Measurements from ENCODE around the gene OR51G1.

The OR51G1 gene

DNA sequence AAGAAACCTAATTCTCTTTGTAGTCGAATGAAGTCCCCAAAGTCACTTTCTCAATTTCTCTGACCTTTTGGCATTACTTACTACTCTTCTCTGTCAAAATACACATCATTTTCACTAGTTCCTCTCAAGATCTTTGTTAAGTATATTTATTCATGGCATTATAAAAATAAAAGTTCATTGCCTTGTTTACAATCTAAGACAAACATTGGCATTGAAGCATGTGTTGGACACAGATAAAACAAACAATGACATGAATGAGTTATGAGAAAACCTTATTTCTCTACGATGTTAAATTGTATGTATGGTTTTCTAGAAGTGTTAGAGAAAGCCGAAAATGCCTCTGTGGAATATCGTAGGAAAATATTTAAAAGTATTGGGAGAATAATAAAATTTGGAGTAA is 8.6 kb upstream of the OR51G1 start (continued):
- TF ChIP-seq ZFP3 (CRISPR knock-in tag; IDR thresholded peaks at IDR 0.05) (no peak), TCF4 (CRISPR knock-in tag; IDR thresholded peaks at IDR 0.05; ENCODE audit: borderline replicate concordance) (no peak), ZNF8 (CRISPR knock-in tag; IDR thresholded peaks at IDR 0.05) (no peak), ZNF70 (CRISPR knock-in tag; IDR thresholded peaks at IDR 0.05) (no peak), ARNTL (CRISPR knock-in tag; IDR thresholded peaks at IDR 0.05; ENCODE audit: borderline replicate concordance, low read depth) (no peak)

DNA sequence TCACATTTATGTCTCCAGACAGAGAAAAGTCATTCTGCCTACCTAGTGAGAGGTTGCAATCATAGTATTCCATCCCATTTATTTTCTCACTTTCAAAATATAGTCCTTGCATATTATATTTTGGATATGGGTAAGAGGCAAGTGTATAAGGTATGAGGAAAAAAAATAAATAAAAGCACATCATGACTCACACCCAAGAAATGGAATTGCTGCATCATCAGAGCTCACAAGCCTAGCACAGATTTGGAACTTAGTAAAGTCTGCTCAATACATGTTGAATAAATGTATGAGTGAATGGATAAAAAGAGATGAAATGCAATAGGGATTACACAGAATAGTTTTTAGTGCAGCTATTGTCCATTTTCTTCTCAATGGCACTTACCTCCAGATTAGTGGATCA is 2.5 kb upstream of the OR51G1 start:
- TF ChIP-seq SNAI2 (CRISPR knock-in tag; IDR thresholded peaks at IDR 0.05) (no peak), TCF4 (CRISPR knock-in tag; IDR thresholded peaks at IDR 0.05; ENCODE audit: borderline replicate concordance) (no peak), RARB (CRISPR knock-in tag; IDR thresholded peaks at IDR 0.05) (no peak), TOX (CRISPR knock-in tag; IDR thresholded peaks at IDR 0.05; ENCODE audit: borderline replicate concordance) (no peak), ZNF565 (CRISPR knock-in tag; conservative IDR thresholded peaks at IDR 0.05; ENCODE audit: low read depth) (no peak)
- no peak for ATAC-seq

DNA sequence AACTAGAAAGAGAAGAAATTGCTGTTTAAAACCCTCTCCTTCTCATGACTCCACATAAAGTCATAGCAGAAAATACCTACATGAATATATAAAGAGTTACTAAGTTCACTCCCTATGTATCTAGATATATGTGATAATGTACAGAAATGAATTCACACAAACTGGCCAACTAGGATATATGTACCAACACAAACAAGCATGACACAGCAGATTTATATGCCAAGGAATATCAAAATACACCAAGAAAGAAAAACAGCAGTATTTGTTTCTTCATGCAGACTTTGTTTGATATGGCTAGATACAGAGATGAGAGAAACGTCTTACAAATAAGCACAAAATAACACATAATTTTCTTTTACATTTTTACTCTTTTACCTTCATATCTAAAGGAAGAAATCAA is 1.8 kb downstream of the OR51G1 start:
- TF ChIP-seq, protein P1, sequence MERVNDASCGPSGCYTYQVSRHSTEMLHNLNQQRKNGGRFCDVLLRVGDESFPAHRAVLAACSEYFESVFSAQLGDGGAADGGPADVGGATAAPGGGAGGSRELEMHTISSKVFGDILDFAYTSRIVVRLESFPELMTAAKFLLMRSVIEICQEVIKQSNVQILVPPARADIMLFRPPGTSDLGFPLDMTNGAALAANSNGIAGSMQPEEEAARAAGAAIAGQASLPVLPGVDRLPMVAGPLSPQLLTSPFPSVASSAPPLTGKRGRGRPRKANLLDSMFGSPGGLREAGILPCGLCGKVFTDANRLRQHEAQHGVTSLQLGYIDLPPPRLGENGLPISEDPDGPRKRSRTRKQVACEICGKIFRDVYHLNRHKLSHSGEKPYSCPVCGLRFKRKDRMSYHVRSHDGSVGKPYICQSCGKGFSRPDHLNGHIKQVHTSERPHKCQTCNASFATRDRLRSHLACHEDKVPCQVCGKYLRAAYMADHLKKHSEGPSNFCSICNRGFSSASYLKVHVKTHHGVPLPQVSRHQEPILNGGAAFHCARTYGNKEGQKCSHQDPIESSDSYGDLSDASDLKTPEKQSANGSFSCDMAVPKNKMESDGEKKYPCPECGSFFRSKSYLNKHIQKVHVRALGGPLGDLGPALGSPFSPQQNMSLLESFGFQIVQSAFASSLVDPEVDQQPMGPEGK (CRISPR knock-in tag; IDR thresholded peaks at IDR 0.05; ENCODE audit: borderline replicate concordance), result no peak
- no peak for TF ChIP-seq ZC3H10 (CRISPR knock-in tag; IDR thresholded peaks at IDR 0.05)
- TF ChIP-seq ISL1 (CRISPR knock-in tag; IDR thresholded peaks at IDR 0.05), result no peak
- no peak for TF ChIP-seq ZFP30 (CRISPR knock-in tag; IDR thresholded peaks at IDR 0.05)
- TF ChIP-seq ESRRG (CRISPR knock-in tag; IDR thresholded peaks at IDR 0.05), result no peak
- TF ChIP-seq CSDC2 (CRISPR knock-in tag; IDR thresholded peaks at IDR 0.05), result no peak
- no peak for TF ChIP-seq ZNF8 (CRISPR knock-in tag; IDR thresholded peaks at IDR 0.05)
- no peak for TF ChIP-seq PPARA (CRISPR knock-in tag; IDR thresholded peaks at IDR 0.05; ENCODE audit: borderline replicate concordance)
- no peak for TF ChIP-seq GLIS3 (CRISPR knock-in tag; IDR thresholded peaks at IDR 0.05)
- TF ChIP-seq, protein P2, sequence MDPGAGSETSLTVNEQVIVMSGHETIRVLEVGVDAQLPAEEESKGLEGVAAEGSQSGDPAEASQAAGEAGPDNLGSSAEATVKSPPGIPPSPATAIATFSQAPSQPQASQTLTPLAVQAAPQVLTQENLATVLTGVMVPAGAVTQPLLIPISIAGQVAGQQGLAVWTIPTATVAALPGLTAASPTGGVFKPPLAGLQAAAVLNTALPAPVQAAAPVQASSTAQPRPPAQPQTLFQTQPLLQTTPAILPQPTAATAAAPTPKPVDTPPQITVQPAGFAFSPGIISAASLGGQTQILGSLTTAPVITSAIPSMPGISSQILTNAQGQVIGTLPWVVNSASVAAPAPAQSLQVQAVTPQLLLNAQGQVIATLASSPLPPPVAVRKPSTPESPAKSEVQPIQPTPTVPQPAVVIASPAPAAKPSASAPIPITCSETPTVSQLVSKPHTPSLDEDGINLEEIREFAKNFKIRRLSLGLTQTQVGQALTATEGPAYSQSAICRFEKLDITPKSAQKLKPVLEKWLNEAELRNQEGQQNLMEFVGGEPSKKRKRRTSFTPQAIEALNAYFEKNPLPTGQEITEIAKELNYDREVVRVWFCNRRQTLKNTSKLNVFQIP (CRISPR knock-in tag; IDR thresholded peaks at IDR 0.05; ENCODE audit: borderline replicate concordance, low read depth), result no peak
- TF ChIP-seq ZNF565 (CRISPR knock-in tag; conservative IDR thresholded peaks at IDR 0.05; ENCODE audit: low read depth), result no peak
- TF ChIP-seq, protein P3, sequence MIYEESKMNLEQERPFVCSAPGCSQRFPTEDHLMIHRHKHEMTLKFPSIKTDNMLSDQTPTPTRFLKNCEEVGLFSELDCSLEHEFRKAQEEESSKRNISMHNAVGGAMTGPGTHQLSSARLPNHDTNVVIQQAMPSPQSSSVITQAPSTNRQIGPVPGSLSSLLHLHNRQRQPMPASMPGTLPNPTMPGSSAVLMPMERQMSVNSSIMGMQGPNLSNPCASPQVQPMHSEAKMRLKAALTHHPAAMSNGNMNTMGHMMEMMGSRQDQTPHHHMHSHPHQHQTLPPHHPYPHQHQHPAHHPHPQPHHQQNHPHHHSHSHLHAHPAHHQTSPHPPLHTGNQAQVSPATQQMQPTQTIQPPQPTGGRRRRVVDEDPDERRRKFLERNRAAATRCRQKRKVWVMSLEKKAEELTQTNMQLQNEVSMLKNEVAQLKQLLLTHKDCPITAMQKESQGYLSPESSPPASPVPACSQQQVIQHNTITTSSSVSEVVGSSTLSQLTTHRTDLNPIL (CRISPR knock-in tag; IDR thresholded peaks at IDR 0.05; ENCODE audit: low read depth), result no peak
- TF ChIP-seq BACH2 (CRISPR knock-in tag; IDR thresholded peaks at IDR 0.05; ENCODE audit: borderline replicate concordance), result no peak
- TF ChIP-seq TOX (CRISPR knock-in tag; IDR thresholded peaks at IDR 0.05; ENCODE audit: borderline replicate concordance), result no peak
- no peak for TF ChIP-seq ZFP3 (CRISPR knock-in tag; IDR thresholded peaks at IDR 0.05)
- TF ChIP-seq, protein P4, sequence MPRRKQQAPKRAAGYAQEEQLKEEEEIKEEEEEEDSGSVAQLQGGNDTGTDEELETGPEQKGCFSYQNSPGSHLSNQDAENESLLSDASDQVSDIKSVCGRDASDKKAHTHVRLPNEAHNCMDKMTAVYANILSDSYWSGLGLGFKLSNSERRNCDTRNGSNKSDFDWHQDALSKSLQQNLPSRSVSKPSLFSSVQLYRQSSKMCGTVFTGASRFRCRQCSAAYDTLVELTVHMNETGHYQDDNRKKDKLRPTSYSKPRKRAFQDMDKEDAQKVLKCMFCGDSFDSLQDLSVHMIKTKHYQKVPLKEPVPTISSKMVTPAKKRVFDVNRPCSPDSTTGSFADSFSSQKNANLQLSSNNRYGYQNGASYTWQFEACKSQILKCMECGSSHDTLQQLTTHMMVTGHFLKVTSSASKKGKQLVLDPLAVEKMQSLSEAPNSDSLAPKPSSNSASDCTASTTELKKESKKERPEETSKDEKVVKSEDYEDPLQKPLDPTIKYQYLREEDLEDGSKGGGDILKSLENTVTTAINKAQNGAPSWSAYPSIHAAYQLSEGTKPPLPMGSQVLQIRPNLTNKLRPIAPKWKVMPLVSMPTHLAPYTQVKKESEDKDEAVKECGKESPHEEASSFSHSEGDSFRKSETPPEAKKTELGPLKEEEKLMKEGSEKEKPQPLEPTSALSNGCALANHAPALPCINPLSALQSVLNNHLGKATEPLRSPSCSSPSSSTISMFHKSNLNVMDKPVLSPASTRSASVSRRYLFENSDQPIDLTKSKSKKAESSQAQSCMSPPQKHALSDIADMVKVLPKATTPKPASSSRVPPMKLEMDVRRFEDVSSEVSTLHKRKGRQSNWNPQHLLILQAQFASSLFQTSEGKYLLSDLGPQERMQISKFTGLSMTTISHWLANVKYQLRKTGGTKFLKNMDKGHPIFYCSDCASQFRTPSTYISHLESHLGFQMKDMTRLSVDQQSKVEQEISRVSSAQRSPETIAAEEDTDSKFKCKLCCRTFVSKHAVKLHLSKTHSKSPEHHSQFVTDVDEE (CRISPR knock-in tag; IDR thresholded peaks at IDR 0.05), result no peak
- TF ChIP-seq OSR1 (CRISPR knock-in tag; IDR thresholded peaks at IDR 0.05), result no peak
- TF ChIP-seq SNAI2 (CRISPR knock-in tag; IDR thresholded peaks at IDR 0.05), result no peak
- ATAC-seq, result no peak

DNA sequence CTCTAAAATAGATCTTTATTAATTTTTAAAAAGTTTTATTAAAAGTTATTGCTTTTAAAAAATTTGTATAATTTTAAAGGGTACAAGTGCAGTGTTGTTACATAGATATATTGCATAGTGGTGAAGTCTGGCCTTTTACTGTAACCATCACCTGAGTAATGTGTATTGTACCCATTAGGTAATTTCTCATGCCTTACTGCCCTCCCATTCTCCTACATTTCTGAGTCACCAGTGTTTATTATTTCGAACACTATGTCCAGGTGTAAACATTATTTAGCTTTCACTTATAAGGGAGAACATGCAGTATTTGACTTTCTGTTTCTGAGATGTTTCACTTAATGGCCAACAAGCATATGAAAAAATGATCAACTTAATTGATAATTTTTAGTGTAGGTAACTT is 2.3 kb downstream of the OR51G1 start:
- no peak for ATAC-seq
- TF ChIP-seq ZNF565 (CRISPR knock-in tag; conservative IDR thresholded peaks at IDR 0.05; ENCODE audit: low read depth) (no peak), ESRRG (CRISPR knock-in tag; IDR thresholded peaks at IDR 0.05) (no peak), ZNF8 (CRISPR knock-in tag; IDR thresholded peaks at IDR 0.05) (no peak), ZFP30 (CRISPR knock-in tag; IDR thresholded peaks at IDR 0.05) (no peak), ZNF70 (CRISPR knock-in tag; IDR thresholded peaks at IDR 0.05) (no peak), ZFP3 (CRISPR knock-in tag; IDR thresholded peaks at IDR 0.05) (no peak), BACH2 (CRISPR knock-in tag; IDR thresholded peaks at IDR 0.05; ENCODE audit: borderline replicate concordance) (no peak), ZC3H10 (CRISPR knock-in tag; IDR thresholded peaks at IDR 0.05) (no peak)
- TF ChIP-seq, protein P3 (CRISPR knock-in tag; IDR thresholded peaks at IDR 0.05; ENCODE audit: low read depth), result no peak
- TF ChIP-seq, protein P4 (CRISPR knock-in tag; IDR thresholded peaks at IDR 0.05), result no peak
- TF ChIP-seq, protein P1 (CRISPR knock-in tag; IDR thresholded peaks at IDR 0.05; ENCODE audit: borderline replicate concordance), result no peak
